GM06990 (cell line): ENCODE data around the gene TFF2.

Experiments used
- DNase-seq: peaks from one replicate; pipeline ENCODE4 v3.0.0-alpha.2; 2011; ENCODE audit not compliant: insufficient read length; ENCODE audit errors: extremely low read depth
- H3K27me3 ChIP-seq: replicated peaks from 2 replicates; pipeline ENCODE4 v1.6.0; 2011; ENCODE audit warnings: low read length; ENCODE audit not compliant: control insufficient read depth, insufficient read depth
- H3K36me3 ChIP-seq: 2 replicates; pipeline ENCODE4 v1.5.1; 2011; ENCODE audit warnings: low read length; ENCODE audit not compliant: control insufficient read depth, insufficient read depth
- H3K4me3 ChIP-seq: replicated peaks from 2 replicates; pipeline ENCODE4 v1.5.1; 2011; ENCODE audit warnings: low read depth, mild to moderate bottlenecking, control low read depth, low read length
- CTCF ChIP-seq: IDR thresholded peaks from 2 replicates; pipeline ENCODE4 v1.5.1; 2011; ENCODE audit warnings: low read length, control low read depth, mild to moderate bottlenecking, inconsistent platforms; ENCODE audit not compliant: insufficient read depth, poor library complexity, severe bottlenecking

Gene TFF2

GRCh38 chr21:42377951-42378340 is 27.2 kb upstream of the TFF2 start:
- Histone ChIP-seq H3K27me3 (no peaks in the 10 kb centered on the region), H3K4me3 (no peak overlapping the region), H3K36me3 (no peaks in the 10 kb centered on the region)
- DNase-seq = no peak
- TF ChIP-seq CTCF = no peak

- no peaks in the 10 kb centered on the region for H3K27me3 ChIP-seq
- no peaks in the 10 kb centered on the region for H3K36me3 ChIP-seq
- no peak for TF ChIP-seq CTCF
- DNase-seq = no peak
- H3K4me3 ChIP-seq = no peak overlapping the region
These were observed 26.6 kb upstream of the TFF2 start for GRCh38 chr21:42377211-42377950.

GRCh38 chr21:42376338-42376982 is 25.7 kb upstream of the TFF2 start:
- Histone ChIP-seq H3K27me3 (no peaks in the 10 kb centered on the region), H3K36me3 (no peaks in the 10 kb centered on the region), H3K4me3 (no peak overlapping the region)
- no peak for DNase-seq
- TF ChIP-seq CTCF = no peak

GRCh38 chr21:42375966-42376337 is 25.2 kb upstream of the TFF2 start:
- Histone ChIP-seq H3K27me3 (no peaks in the 10 kb centered on the region), H3K4me3 (no peak overlapping the region), H3K36me3 (no peaks in the 10 kb centered on the region)
- DNase-seq = no peak
- no peak for TF ChIP-seq CTCF

GRCh38 chr21:42375506-42375905 is 24.7 kb upstream of the TFF2 start:
- no peaks in the 10 kb centered on the region for H3K27me3 ChIP-seq
- no peaks in the 10 kb centered on the region for H3K36me3 ChIP-seq
- no peak for DNase-seq
- H3K4me3 ChIP-seq = no peak overlapping the region
- no peak for TF ChIP-seq CTCF
